Measurements from ENCODE around the gene CTSC. TPM values are rescaled to one million over a fixed set of nuclear protein-coding genes. Genes with fewer than 3 reads are reported as not detected.
A peak's percentile ranks its signal among the peaks of the same experiment; 100 is the strongest.
"Not testable (repeated sequence)": the region's sequence is repeated elsewhere in the genome, so short reads cannot be mapped to it uniquely, and the experiment has no call there.

The CTSC gene
- total RNA-seq, 1 donor from 2014 or later = 108 TPM

DNA sequence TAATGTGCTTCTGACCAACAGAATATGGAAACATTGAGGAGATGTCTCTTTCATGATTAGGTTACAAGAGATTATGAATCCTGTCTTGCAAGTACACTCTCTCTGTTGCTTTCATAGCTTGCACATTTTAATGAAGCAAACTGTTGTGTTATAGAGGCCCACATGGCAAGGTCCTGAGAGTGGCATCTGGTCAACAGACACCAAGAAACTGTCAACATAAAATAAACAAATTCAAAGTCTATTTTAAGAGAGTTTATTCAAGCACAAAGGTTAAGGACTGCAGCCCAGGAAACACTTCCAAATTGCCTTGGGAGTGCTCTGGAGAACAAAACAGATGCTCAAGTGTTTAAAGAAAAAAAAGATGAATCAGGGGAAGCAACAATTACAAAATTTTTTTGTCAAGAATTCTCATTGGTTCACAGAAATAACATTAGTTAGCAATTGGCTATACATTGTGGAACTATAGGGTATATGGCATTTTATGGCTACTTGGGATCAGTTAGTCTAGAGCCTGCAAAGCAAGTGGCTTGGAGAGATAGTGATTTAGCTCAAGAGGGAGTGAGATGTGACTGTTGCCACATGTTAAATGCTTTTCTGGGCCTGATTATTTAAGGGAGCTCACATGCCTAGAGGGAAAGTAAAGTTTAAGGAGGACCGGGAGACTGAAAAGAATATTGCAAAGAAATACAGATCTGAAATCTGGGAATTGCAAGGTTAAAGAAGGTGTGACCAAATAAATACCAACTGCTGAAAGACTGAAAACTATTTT lies 54.6 kb downstream of the CTSC start:
- DNase-seq (ENCODE audit: low spot score) = peak; percentile 16

DNA sequence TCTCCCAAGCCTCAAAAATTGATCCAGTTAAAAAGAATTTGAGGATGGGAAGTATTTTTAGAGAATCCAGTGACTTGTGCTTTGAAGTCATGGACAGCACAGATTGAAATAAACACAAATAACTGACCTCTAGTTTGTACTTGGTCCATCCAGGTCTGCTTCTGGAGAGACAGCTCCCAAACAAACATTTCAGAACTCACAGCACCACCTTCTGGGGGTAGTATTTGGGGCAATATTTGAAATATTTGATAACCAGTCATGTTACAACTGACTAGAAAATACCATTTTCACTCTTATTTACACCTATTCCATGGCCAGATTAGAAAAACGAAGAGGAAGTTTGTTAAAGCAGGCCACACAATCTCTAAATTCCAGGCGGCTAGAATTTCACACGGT lies 56.2 kb downstream of the CTSC start:
- DNase-seq (ENCODE audit: low spot score) = no peak

- peak; percentile 78 for DNase-seq (ENCODE audit: low spot score)
These were observed 56.7 kb downstream of the CTSC start for GRCh38 chr11:88280673-88281316.

GRCh38 chr11:88277349-88277915 lies 60.1 kb downstream of the CTSC start:
- peak; percentile 59 for DNase-seq (ENCODE audit: low spot score)

GRCh38 chr11:88275636-88276035 lies 61.9 kb downstream of the CTSC start:
- no peak for DNase-seq (ENCODE audit: low spot score)

- DNase-seq (ENCODE audit: low spot score) = no peak
These were observed 70.6 kb downstream of the CTSC start for GRCh38 chr11:88266919-88267318.

DNA sequence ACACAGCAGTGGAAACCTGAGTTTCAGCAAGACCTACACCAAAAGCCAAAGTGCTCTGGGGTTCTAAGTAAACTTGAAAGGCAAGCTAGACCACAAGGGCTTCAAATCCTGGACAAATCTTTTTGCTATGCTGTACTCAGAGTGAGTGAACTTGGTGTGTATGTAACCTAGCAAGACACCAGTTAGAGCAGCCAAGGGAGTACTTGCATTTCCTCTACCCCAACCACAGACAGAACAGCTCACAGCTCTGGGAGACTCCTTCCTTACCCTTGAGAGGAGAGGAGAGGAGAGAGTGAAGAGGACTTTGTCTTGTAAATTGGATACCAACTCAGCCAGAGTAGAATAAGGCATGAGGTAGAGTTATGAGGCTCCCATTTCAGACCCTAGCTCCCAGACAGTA lies 71.4 kb downstream of the CTSC start:
- no peak for DNase-seq (ENCODE audit: low spot score)

GRCh38 chr11:88259431-88259830 lies 78.1 kb downstream of the CTSC start:
- no peak for DNase-seq (ENCODE audit: low spot score)

DNA sequence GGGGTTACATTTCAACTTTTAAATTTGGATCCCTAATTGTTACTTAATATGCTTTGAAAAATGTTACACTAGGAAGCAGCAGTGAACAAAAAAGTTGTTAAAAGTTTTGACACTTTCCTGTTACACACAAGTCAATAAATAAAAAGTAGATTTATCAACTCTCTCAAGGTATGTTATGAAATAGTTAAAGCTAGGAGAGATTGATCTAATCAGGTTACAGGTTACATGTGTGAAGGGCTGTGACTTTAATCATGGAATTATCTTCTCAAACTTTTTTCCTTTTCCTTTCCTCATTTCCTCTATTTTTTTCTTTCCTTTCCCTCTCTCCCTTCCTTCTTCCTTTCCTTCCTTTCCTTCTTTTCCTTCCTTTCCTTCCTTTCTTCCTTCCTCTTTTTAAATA lies 85.3 kb downstream of the CTSC start:
- no peak for DNase-seq (ENCODE audit: low spot score)

- DNase-seq (ENCODE audit: low spot score) = peak; percentile 78
These were observed 86.8 kb downstream of the CTSC start for GRCh38 chr11:88250566-88251242.

DNA sequence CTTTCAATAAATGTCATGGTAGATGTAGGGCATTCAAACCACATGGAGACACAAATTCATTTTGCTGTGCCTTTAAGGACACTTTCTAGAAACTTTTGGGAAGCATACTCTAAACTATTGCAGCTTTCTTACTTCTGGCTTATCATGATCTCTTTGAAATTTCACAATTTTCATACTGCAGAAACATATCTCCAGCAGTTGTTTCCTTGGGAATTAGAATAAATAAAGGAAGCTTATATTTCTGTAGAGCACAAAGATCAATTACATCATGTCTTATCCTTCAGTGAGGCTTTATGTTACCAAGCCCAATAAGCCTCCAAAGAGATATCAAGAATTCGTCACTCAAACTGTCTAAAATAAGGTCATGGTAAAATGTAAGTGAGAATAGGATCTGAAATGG lies 87.8 kb downstream of the CTSC start:
- peak; percentile 89 for DNase-seq (ENCODE audit: low spot score)

DNA sequence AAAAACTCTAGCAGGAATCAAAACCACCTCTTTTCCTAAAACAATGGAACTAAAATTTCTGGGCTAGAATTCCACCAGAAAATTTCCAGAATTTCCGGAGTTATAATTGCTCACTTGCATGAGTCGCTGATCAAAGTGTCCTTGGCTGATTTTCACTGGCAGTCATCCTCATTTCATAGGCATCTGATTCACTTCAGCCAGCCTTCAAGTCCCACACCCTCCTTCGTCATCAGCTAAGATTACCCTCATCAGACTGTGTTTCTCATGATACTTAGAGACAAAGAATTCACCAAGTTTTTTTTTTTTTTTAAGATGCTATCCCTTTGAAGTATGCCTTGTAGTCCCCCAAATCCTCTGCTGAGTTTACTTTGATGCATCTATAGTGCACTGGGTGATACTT lies 90.8 kb downstream of the CTSC start:
- peak; percentile 90 for DNase-seq (ENCODE audit: low spot score)

- DNase-seq (ENCODE audit: low spot score) = not testable (repeated sequence)
These were observed 92.0 kb downstream of the CTSC start for GRCh38 chr11:88245576-88245975.

Other genes with a start within 250 kb of the CTSC start
- 27.7 TPM for gene RAB38, start 162.3 kb downstream of the CTSC start, total RNA-seq (ENCODE audit: insufficient read depth, low replicate concordance)